HepG2 (cell line): ENCODE measurements around the gene SMIM13. TPM values are rescaled to one million over a fixed set of nuclear protein-coding genes. Genes with fewer than 3 reads are reported as not detected.

Experiments
- ARNT2 ChIP-seq: sonication (generic); formaldehyde crosslinking; IDR thresholded peaks from 2 replicates; pipeline ENCODE4 v1.8.0; 2022; ENCODE audit warnings: mild to moderate bottlenecking, low read depth, missing genetic modification reagents, moderate library complexity
- CC2D1A ChIP-seq: sonication (generic); formaldehyde crosslinking; IDR thresholded peaks from 2 replicates; pipeline ENCODE4 v1.8.1; 2023; ENCODE audit warnings: mild to moderate bottlenecking, missing genetic modification reagents
- GZF1 ChIP-seq: sonication (generic); formaldehyde crosslinking; IDR thresholded peaks from 2 replicates; pipeline ENCODE4 v1.5.1; 2020; ENCODE audit warnings: mild to moderate bottlenecking, missing genetic modification reagents
- JUN ChIP-seq: sonication (generic); formaldehyde crosslinking; IDR thresholded peaks from 2 replicates; pipeline ENCODE4 v1.4.0; 2020; ENCODE audit warnings: mild to moderate bottlenecking, missing genetic modification reagents
- KDM6A ChIP-seq: IDR thresholded peaks from 2 replicates; pipeline ENCODE4 v1.6.1; 2016; ENCODE audit warnings: low read depth
- LCORL ChIP-seq, 2 experiments: fragments of 450-650 bp in 1 of 2; sonication (generic) in 1 of 2; formaldehyde crosslinking in 1 of 2; IDR thresholded peaks; 2 replicates each; pipeline versions ENCODE4 v1.5.0 to v1.6.1; 2017 to 2020; ENCODE audit warnings: antibody characterized with exemption in 1 of 2, missing genetic modification reagents in 1 of 2
- MED13 ChIP-seq: sonication (generic); formaldehyde crosslinking; IDR thresholded peaks from 2 replicates; pipeline ENCODE4 v1.5.0; 2020; ENCODE audit warnings: missing genetic modification reagents
- NCOA1 ChIP-seq: sonication (generic); formaldehyde crosslinking; IDR thresholded peaks from 2 replicates; pipeline ENCODE4 v1.9.0; 2021; ENCODE audit warnings: missing genetic modification reagents
- POLR2A ChIP-seq, 2 experiments: IDR thresholded peaks; 2 replicates each; pipeline ENCODE4 v1.6.1; 2011; ENCODE audit warnings: low read depth in 2 of 2, low read length in 2 of 2, mild to moderate bottlenecking in 1 of 2, moderate library complexity in 1 of 2; ENCODE audit not compliant: insufficient read depth in 1 of 2
- SAFB2 ChIP-seq: sonication (generic); formaldehyde crosslinking; IDR thresholded peaks from 2 replicates; pipeline ENCODE4 v1.5.1; 2020; ENCODE audit warnings: missing genetic modification reagents, low read depth, mild to moderate bottlenecking, borderline replicate concordance
- SCMH1 ChIP-seq: sonication (generic); formaldehyde crosslinking; IDR thresholded peaks from 2 replicates; pipeline ENCODE4 v1.9.0; 2021; ENCODE audit warnings: missing genetic modification reagents, mild to moderate bottlenecking, borderline replicate concordance
- ZIK1 ChIP-seq: sonication (generic); formaldehyde crosslinking; IDR thresholded peaks from 2 replicates; pipeline ENCODE4 v1.5.0; 2020; ENCODE audit warnings: mild to moderate bottlenecking, low read depth, missing genetic modification reagents, borderline replicate concordance
- ZNF343 ChIP-seq: sonication (generic); formaldehyde crosslinking; IDR thresholded peaks from 2 replicates; pipeline ENCODE4 v1.4.0; 2020; ENCODE audit warnings: mild to moderate bottlenecking, missing genetic modification reagents
- ZNF563 ChIP-seq: sonication (generic); formaldehyde crosslinking; IDR thresholded peaks from 2 replicates; pipeline ENCODE4 v1.8.0; 2022; ENCODE audit warnings: mild to moderate bottlenecking, moderate library complexity, missing genetic modification reagents
- ZNF564 ChIP-seq: sonication (generic); formaldehyde crosslinking; IDR thresholded peaks from 2 replicates; pipeline ENCODE4 v1.8.1; 2023; ENCODE audit warnings: mild to moderate bottlenecking, missing genetic modification reagents
- ZNF567 ChIP-seq: sonication (generic); formaldehyde crosslinking; IDR thresholded peaks from 2 replicates; pipeline ENCODE4 v1.8.1; 2023; ENCODE audit warnings: mild to moderate bottlenecking, missing genetic modification reagents, borderline replicate concordance
- ZNF790 ChIP-seq: sonication (generic); formaldehyde crosslinking; IDR thresholded peaks from 2 replicates; pipeline ENCODE4 v1.8.0; 2022; ENCODE audit warnings: missing genetic modification reagents, mild to moderate bottlenecking, borderline replicate concordance
- ZSCAN12 ChIP-seq: sonication (generic); formaldehyde crosslinking; IDR thresholded peaks from 2 replicates; pipeline ENCODE4 v1.9.0; 2021; ENCODE audit warnings: mild to moderate bottlenecking, missing genetic modification reagents
- polyA plus RNA-seq, 8 experiments: library from polyadenylated mRNA; depleted of rRNA in 3 of 8; stranded (reverse) in 7 of 8; unstranded in 1 of 8; fragments of >200 nt; fragmentation: Illumina TruSeq in 4 of 8; extraction: Trizol in 4 of 8; gene quantifications; 2 replicates each; pipeline versions ENCODE4 v1.2.1 to v1.2.3, GENCODE V29; 2011 to 2016; ENCODE audit warnings: low read depth in 4 of 8, missing spikeins in 1 of 8, mixed read lengths in 1 of 8; ENCODE audit not compliant: insufficient read depth in 1 of 8
- total RNA-seq, 5 experiments: library from RNA; depleted of rRNA; stranded (reverse); fragments of >200 nt; fragmentation: Illumina TruSeq; extraction: Trizol; gene quantifications; 2 replicates each; pipeline ENCODE4 v1.2.3, GENCODE V29; 2016; ENCODE audit warnings: low read depth in 1 of 5
- TF ChIP-seq, protein P1 (sequence below): IDR thresholded peaks from 2 replicates; pipeline ENCODE4 v1.6.1; 2016; ENCODE audit warnings: missing compliant biosample characterization, missing genetic modification reagents, borderline replicate concordance
- TF ChIP-seq, protein P2 (sequence below): sonication (generic); formaldehyde crosslinking; IDR thresholded peaks from 2 replicates; pipeline ENCODE4 v1.4.0; 2020; ENCODE audit warnings: mild to moderate bottlenecking, missing genetic modification reagents
- TF ChIP-seq, protein P3 (sequence below): sonication (generic); formaldehyde crosslinking; IDR thresholded peaks from 2 replicates; pipeline ENCODE4 v1.5.0; 2020; ENCODE audit warnings: mild to moderate bottlenecking, low read depth, missing genetic modification reagents, borderline replicate concordance
- TF ChIP-seq, protein P4 (sequence below), 2 experiments: sonication (generic) in 1 of 2; formaldehyde crosslinking in 1 of 2; IDR thresholded peaks; 2 replicates each; pipeline versions ENCODE4 v1.4.0 to v1.6.1; 2018 to 2020; ENCODE audit warnings: missing genetic modification reagents in 2 of 2, borderline replicate concordance in 1 of 2, low read depth in 1 of 2, mild to moderate bottlenecking in 1 of 2, missing biosample characterization in 1 of 2
- TF ChIP-seq, protein P5 (sequence below): sonication (generic); formaldehyde crosslinking; IDR thresholded peaks from 2 replicates; pipeline ENCODE4 v1.4.0; 2020; ENCODE audit warnings: mild to moderate bottlenecking, missing genetic modification reagents
- TF ChIP-seq, protein P6 (sequence below): IDR thresholded peaks from 2 replicates; pipeline ENCODE4 v1.6.1; 2016; ENCODE audit warnings: low read depth, borderline replicate concordance

Gene SMIM13
- total and polyA plus RNA-seq, 2 of the 13 experiments (the other 11 are each of a cell fraction or from before 2014, with no cell fraction given), result 2.7 to 10.2 TPM

DNA sequence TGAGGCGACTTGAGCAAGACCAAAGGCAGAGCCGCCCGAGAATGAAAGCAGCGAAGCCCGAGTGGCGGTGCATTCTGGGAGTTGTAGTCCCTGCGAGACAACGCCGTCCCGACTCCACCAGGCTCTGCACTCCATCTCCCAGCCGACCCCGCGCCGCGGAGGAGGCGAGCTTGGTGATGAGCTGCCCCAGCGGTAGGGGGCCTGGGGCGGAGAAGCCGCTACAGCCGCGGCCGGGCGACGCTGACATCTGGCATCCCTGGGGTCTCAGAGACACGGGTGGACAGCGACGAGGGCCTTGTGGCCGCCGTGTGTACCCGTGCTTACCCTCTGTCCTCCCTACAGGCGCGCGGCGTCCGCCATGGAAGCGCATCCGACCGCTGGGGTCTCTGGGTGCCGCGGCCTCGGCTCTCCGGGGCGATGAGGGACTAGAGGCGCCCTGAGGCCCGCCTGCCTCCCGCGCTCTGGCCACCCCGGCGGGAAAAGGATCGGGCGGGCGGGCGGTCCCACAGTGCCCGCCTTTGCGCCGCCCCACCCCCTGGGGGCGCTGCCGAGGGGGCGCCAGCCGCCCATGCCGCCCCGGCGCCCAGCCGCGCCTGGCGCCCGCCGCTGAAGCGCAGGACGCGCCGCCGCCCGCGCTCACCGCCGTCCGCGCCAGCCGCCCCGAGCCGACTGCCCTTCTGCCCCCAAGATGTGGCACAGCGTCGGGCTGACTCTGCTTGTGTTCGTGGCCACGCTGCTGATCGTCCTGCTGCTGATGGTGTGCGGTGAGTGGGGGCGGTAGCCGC, at the start of gene SMIM13 (continued):
- TF ChIP-seq, protein P1, sequence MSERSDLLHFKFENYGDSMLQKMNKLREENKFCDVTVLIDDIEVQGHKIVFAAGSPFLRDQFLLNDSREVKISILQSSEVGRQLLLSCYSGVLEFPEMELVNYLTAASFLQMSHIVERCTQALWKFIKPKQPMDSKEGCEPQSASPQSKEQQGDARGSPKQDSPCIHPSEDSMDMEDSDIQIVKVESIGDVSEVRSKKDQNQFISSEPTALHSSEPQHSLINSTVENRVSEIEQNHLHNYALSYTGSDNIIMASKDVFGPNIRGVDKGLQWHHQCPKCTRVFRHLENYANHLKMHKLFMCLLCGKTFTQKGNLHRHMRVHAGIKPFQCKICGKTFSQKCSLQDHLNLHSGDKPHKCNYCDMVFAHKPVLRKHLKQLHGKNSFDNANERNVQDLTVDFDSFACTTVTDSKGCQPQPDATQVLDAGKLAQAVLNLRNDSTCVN (CRISPR knock-in tag), result 0 out of 2 replicates have a peak, but pooled peaks have one; percentile 28
- TF ChIP-seq LCORL (IDR thresholded peaks at IDR 0.05), result no peak
- no peak; the same call in 1 of the 2 replicates for TF ChIP-seq LCORL (CRISPR knock-in tag; IDR thresholded peaks at IDR 0.05)
- peak; percentile 92; the same call in 1 of the 2 replicates for TF ChIP-seq ZNF790 (CRISPR knock-in tag)
- TF ChIP-seq, protein P2, sequence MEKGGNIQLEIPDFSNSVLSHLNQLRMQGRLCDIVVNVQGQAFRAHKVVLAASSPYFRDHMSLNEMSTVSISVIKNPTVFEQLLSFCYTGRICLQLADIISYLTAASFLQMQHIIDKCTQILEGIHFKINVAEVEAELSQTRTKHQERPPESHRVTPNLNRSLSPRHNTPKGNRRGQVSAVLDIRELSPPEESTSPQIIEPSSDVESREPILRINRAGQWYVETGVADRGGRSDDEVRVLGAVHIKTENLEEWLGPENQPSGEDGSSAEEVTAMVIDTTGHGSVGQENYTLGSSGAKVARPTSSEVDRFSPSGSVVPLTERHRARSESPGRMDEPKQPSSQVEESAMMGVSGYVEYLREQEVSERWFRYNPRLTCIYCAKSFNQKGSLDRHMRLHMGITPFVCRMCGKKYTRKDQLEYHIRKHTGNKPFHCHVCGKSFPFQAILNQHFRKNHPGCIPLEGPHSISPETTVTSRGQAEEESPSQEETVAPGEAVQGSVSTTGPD (CRISPR knock-in tag), result 0 out of 2 replicates have a peak, but pooled peaks have one; percentile 35
- peak; percentile 99 for TF ChIP-seq ZNF567 (CRISPR knock-in tag)
- TF ChIP-seq, protein P3, sequence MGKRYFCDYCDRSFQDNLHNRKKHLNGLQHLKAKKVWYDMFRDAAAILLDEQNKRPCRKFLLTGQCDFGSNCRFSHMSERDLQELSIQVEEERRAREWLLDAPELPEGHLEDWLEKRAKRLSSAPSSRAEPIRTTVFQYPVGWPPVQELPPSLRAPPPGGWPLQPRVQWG (CRISPR knock-in tag), result no peak
- TF ChIP-seq SAFB2 (CRISPR knock-in tag), result 0 out of 2 replicates have a peak, but pooled peaks have one; percentile 66
- TF ChIP-seq, protein P4, sequence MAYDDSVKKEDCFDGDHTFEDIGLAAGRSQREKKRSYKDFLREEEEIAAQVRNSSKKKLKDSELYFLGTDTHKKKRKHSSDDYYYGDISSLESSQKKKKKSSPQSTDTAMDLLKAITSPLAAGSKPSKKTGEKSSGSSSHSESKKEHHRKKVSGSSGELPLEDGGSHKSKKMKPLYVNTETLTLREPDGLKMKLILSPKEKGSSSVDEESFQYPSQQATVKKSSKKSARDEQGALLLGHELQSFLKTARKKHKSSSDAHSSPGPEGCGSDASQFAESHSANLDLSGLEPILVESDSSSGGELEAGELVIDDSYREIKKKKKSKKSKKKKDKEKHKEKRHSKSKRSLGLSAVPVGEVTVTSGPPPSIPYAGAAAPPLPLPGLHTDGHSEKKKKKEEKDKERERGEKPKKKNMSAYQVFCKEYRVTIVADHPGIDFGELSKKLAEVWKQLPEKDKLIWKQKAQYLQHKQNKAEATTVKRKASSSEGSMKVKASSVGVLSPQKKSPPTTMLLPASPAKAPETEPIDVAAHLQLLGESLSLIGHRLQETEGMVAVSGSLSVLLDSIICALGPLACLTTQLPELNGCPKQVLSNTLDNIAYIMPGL (CRISPR knock-in tag; IDR thresholded peaks at IDR 0.05; ENCODE audit: borderline replicate concordance in 1 of 2, low read depth in 1 of 2), result peak; percentile 98
- peak; percentile 97 for TF ChIP-seq NCOA1 (CRISPR knock-in tag)
- TF ChIP-seq ZNF564 (CRISPR knock-in tag), result no peak
- TF ChIP-seq POLR2A (IDR thresholded peaks at IDR 0.05; ENCODE audit: insufficient read depth in 1 of 2, low read depth in 2 of 2, low read length in 2 of 2), result peak; percentile 89 to 92
- TF ChIP-seq MED13, result no peak
- peak; percentile 75 for TF ChIP-seq ZNF343 (CRISPR knock-in tag)
- TF ChIP-seq, protein P5, sequence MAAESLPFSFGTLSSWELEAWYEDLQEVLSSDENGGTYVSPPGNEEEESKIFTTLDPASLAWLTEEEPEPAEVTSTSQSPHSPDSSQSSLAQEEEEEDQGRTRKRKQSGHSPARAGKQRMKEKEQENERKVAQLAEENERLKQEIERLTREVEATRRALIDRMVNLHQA (CRISPR knock-in tag), result no peak
- TF ChIP-seq, protein P6, sequence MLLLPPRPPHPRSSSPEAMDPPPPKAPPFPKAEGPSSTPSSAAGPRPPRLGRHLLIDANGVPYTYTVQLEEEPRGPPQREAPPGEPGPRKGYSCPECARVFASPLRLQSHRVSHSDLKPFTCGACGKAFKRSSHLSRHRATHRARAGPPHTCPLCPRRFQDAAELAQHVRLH (CRISPR knock-in tag), result peak; percentile 87; the same call in 1 of the 2 replicates
- TF ChIP-seq SCMH1 (CRISPR knock-in tag), result no peak
- TF ChIP-seq ZIK1 (CRISPR knock-in tag), result peak; percentile 51; the same call in 1 of the 2 replicates
- peak; percentile 94 for TF ChIP-seq ZNF563 (CRISPR knock-in tag)
- peak; percentile 89 for TF ChIP-seq ARNT2 (CRISPR knock-in tag)
- TF ChIP-seq GZF1 (CRISPR knock-in tag), result no peak
- TF ChIP-seq JUN (CRISPR knock-in tag), result peak; percentile 77; the same call in 1 of the 2 replicates
- no peak for TF ChIP-seq KDM6A (CRISPR knock-in tag)
- peak; percentile 26; the same call in 1 of the 2 replicates for TF ChIP-seq ZSCAN12 (CRISPR knock-in tag)
- TF ChIP-seq CC2D1A (CRISPR knock-in tag), result peak; percentile 28; the same call in 1 of the 2 replicates
